Transverse colon (tissue), 4 donors: Measurements from ENCODE around the gene NHLRC1. TPM values are rescaled to one million over a fixed set of nuclear protein-coding genes. Genes with fewer than 3 reads are reported as not detected.
A peak's percentile ranks its signal among the peaks of the same experiment; 100 is the strongest.
"Not testable (repeated sequence)": the region's sequence is repeated elsewhere in the genome, so short reads cannot be mapped to it uniquely, and the experiment has no call there.

Experiments
- DNase-seq: peaks from one replicate; pipeline ENCODE4 v3.0.0-alpha.2; 2019
- H3K27ac ChIP-seq, 4 donors: fragments of 200-600 bp; sonication (generic); 2 replicates each; pipeline ENCODE4 v1.5.1; 2016 to 2018; ENCODE audit warnings: inconsistent platforms in 4 of 4
- H3K27me3 ChIP-seq: fragments of 200-600 bp; sonication (generic); 2 replicates; pipeline ENCODE4 v1.5.1; 2017; ENCODE audit warnings: inconsistent platforms
- H3K36me3 ChIP-seq, 4 donors: fragments of 200-600 bp; sonication (generic); 2 replicates each; pipeline ENCODE4 v1.5.1; 2017 to 2019; ENCODE audit warnings: inconsistent platforms in 4 of 4
- H3K4me1 ChIP-seq, 4 donors: fragments of 200-600 bp; sonication (generic); 2 replicates each; pipeline ENCODE4 v1.5.1; 2017 to 2020; ENCODE audit warnings: inconsistent platforms in 4 of 4
- H3K4me3 ChIP-seq, 4 donors: fragments of 200-600 bp; sonication (generic); 1 replicate in 1 of 4; 2 replicates in 3 of 4; pipeline versions ENCODE4 v1.5.1 to v1.6.1; 2017 to 2019; ENCODE audit warnings: inconsistent platforms in 4 of 4
- H3K9me3 ChIP-seq, 2 donors: fragments of 200-600 bp; sonication (generic); 2 replicates each; pipeline ENCODE4 v1.5.1; 2017 to 2019; ENCODE audit warnings: inconsistent platforms in 2 of 2
- EP300 ChIP-seq: sonication (generic); formaldehyde crosslinking; IDR thresholded peaks from one replicate; pipeline ENCODE4 v1.6.1; 2017; ENCODE audit warnings: antibody characterized with exemption, low read depth
- POLR2A ChIP-seq: fragments of 450-650 bp; IDR thresholded peaks from one replicate; pipeline ENCODE4 v1.6.1; 2016; ENCODE audit warnings: antibody characterized with exemption, mild to moderate bottlenecking, moderate library complexity
- POLR2AphosphoS5 ChIP-seq, 3 donors: sonication (generic); formaldehyde crosslinking; IDR thresholded peaks; one replicate each; pipeline ENCODE4 v1.6.1; 2016; ENCODE audit warnings: antibody characterized with exemption in 3 of 3
- WGBS, 2 donors: methylation state at CpG; one replicate each; pipeline ENCODE4 v1.1.5; 2018; ENCODE audit warnings: low coverage in 1 of 2; 5-methylcytosine and 5-hydroxymethylcytosine counted together
- in situ Hi-C, 4 donors: fragments of 200-750 bp; cut with MboI; loops; one replicate each; pipeline versions ENCODE4 v1.15.0 to v1.15.1; 2017; ENCODE audit warnings: low sequenced_read_pairs in 3 of 4, low pct_ligation_motif_present in 1 of 4, low pct_unique_long_range_greater_than_20kb in 1 of 4
- intact Hi-C: fragments of 100-400 bp; cut with DNase I; formaldehyde crosslinking; loops from one replicate; pipeline ENCODE4 v1.15.1; 2023; ENCODE audit warnings: low total_unique reads
- total RNA-seq, 4 donors: library from RNA; depleted of rRNA; stranded (reverse); fragments of >200 nt; gene quantifications; one replicate each; pipeline ENCODE4 v1.1.0, GENCODE V29; 2016
- TF ChIP-seq, protein P1 (sequence below), 5 experiments: fragments of 200-600 bp in 3 of 5; fragments of 450-650 bp in 2 of 5; sonication (generic) in 3 of 5; IDR thresholded peaks; 1 replicate in 2 of 5; 2 replicates in 3 of 5; pipeline ENCODE4 v1.5.1; 2016 to 2017; ENCODE audit warnings: antibody characterized with exemption in 5 of 5, inconsistent platforms in 3 of 5, mild to moderate bottlenecking in 2 of 5, moderate library complexity in 1 of 5

The NHLRC1 gene
- total RNA-seq, 4 donors from 2014 or later: 1.1 to 2.1 TPM; not detected in 2

- 83 to 100% methylated on average over 1 to 3 of the region's 3 CpGs for whole genome bisulfite sequencing, 2 donors
- Histone ChIP-seq H3K36me3 (no peaks in the 10 kb centered on the region), H3K27me3 (no peaks in the 10 kb centered on the region), H3K4me1 (peaks cover 0 to 42% (median 28%) of the 10 kb centered on the region in 4 donors), H3K27ac (no peak overlapping the region), H3K9me3 (no peaks in the 10 kb centered on the region), H3K4me3 (no peak overlapping the region)
- TF ChIP-seq POLR2AphosphoS5 (IDR thresholded peaks at IDR 0.05): no peak
- no peak for TF ChIP-seq POLR2A
- TF ChIP-seq, protein P1, sequence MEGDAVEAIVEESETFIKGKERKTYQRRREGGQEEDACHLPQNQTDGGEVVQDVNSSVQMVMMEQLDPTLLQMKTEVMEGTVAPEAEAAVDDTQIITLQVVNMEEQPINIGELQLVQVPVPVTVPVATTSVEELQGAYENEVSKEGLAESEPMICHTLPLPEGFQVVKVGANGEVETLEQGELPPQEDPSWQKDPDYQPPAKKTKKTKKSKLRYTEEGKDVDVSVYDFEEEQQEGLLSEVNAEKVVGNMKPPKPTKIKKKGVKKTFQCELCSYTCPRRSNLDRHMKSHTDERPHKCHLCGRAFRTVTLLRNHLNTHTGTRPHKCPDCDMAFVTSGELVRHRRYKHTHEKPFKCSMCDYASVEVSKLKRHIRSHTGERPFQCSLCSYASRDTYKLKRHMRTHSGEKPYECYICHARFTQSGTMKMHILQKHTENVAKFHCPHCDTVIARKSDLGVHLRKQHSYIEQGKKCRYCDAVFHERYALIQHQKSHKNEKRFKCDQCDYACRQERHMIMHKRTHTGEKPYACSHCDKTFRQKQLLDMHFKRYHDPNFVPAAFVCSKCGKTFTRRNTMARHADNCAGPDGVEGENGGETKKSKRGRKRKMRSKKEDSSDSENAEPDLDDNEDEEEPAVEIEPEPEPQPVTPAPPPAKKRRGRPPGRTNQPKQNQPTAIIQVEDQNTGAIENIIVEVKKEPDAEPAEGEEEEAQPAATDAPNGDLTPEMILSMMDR (IDR thresholded peaks at IDR 0.05): no peak
- no peak for TF ChIP-seq EP300
- intact Hi-C loops (loop anchor here (5.0 to 10.0 kb wide), 2 partner anchors 113 to 1986 kb away; partner anchors contain the start of gene DEK), in situ Hi-C loops (no loop called here)
- DNase-seq: no peak
Observed at GRCh38 chr6:18151801-18152200, 29.3 kb upstream of the NHLRC1 start.

GRCh38 chr6:18151391-18151790 lies 28.9 kb upstream of the NHLRC1 start:
- intact Hi-C loops: loop anchor here (5.0 to 10.0 kb wide), 2 partner anchors 113 to 1986 kb away; partner anchors contain the start of gene DEK
- H3K27me3 ChIP-seq, DNase-seq: not testable (repeated sequence)

DNA sequence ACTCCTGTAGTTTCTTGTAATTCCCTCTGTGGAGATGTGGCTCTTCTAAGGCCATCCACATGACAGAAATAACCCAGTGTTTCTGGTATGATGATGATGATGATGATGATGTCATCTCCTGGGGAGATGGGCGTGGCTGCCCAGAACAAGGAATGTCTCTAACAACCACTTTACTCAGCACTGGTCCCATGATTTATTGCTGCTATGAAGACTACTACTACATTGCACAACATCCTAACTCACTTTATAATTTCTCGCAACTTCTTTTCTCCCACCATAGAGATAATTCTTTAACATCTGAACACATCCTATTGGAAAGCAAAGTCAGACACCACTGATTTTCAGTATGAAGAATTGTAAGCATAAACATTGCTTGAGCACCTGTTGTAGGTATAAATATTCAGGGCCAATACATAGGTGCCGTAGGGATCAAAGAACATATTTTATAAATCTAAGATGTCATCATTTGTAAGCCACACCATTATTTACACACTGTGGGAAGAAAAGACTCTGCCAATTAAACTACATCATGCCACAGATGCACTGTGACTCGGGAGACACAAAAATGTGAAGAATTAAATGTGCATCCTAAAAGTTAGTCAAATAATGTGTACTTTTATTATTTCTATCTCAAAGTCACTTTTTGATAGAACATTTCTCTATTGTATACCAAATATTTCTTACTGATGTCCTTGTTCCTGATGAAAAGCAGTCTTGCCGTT lies 26.0 kb upstream of the NHLRC1 start:
- H3K9me3 ChIP-seq: no peaks in the 10 kb centered on the region
- peak overlapping the region; percentile 27 to 74 (median 58) for H3K27ac ChIP-seq
- in situ Hi-C loops: loop anchor here in 2 of 4 donors (25.0 kb wide), 2 partner anchors 561 to 986 kb away; no protein-coding TSS in a partner anchor
- intact Hi-C loops: no loop called here
- H3K4me3 ChIP-seq: no peak overlapping the region
- TF ChIP-seq, protein P1 (IDR thresholded peaks at IDR 0.05): no peak
- TF ChIP-seq POLR2AphosphoS5 (IDR thresholded peaks at IDR 0.05): peak in 1 of 3 donors; percentile 22
- peaks cover 0 to 30% (median 18%) of the 10 kb centered on the region in 4 donors for H3K4me1 ChIP-seq
- peaks cover 0 to 8% (median 0%) of the 10 kb centered on the region in 4 donors for H3K36me3 ChIP-seq
- peak; percentile 58 for DNase-seq
- 63 to 68% methylated on average over 5 of the region's 5 CpGs for WGBS, 2 donors
- H3K27me3 ChIP-seq: no peaks in the 10 kb centered on the region

More at GRCh38 chr6:18151391-18151790, 28.9 kb upstream of the NHLRC1 start:
- H3K27ac ChIP-seq, H3K9me3 ChIP-seq, H3K36me3 ChIP-seq, H3K4me3 ChIP-seq, in situ Hi-C loops: not testable (repeated sequence)
- H3K4me1 ChIP-seq: peaks cover 0 to 40% (median 27%) of the 10 kb centered on the region in 4 donors
- 96 to 100% methylated on average over 3 of the region's 3 CpGs for WGBS, 2 donors

DNA sequence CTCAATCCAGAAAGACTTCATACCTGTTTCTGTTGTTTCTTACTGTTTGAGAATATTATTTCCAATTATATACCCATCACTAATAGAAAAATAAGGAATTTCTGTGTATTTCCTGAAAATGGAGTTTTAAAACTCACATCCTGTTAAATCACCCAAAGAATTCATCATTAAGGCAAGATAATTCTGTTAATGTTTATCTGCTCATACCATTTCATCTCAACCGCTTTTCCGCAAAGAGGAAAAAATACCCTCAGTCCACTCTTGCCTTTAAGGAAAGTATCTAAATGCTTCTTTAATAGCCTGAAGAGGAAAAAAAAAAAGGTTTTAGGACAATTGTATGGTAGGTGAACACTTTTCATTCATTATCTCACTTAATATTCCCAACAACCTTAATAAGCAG lies 25.1 kb upstream of the NHLRC1 start:
- no peak for DNase-seq
- WGBS, 2 donors: 89 to 94% methylated on average over 2 of the region's 2 CpGs
- intact Hi-C loops (no loop called here), in situ Hi-C loops (loop anchor here in 2 of 4 donors (25.0 kb wide), 2 partner anchors 560 to 985 kb away; no protein-coding TSS in a partner anchor)
- H3K36me3 ChIP-seq: peaks cover 0 to 17% (median 2%) of the 10 kb centered on the region in 4 donors
- H3K27me3 ChIP-seq: no peaks in the 10 kb centered on the region
- peak overlapping the region; percentile 27 to 74 (median 58) for H3K27ac ChIP-seq
- TF ChIP-seq, protein P1 (IDR thresholded peaks at IDR 0.05): no peak
- no peak for TF ChIP-seq POLR2A
- TF ChIP-seq EP300: no peak
- TF ChIP-seq POLR2AphosphoS5 (IDR thresholded peaks at IDR 0.05): no peak
- H3K9me3 ChIP-seq: no peaks in the 10 kb centered on the region
- peaks cover 0 to 24% (median 11%) of the 10 kb centered on the region in 4 donors for H3K4me1 ChIP-seq
- H3K4me3 ChIP-seq: no peak overlapping the region
